Measurements from ENCODE around the gene CD84.
"Not testable (repeated sequence)": the region's sequence is repeated elsewhere in the genome, so short reads cannot be mapped to it uniquely, and the experiment has no call there.

The CD84 gene

GRCh38 chr1:160499631-160500030 is 79.7 kb downstream of the CD84 start:
- DNase-seq: peak; percentile 91

GRCh38 chr1:160498301-160499065 is 80.8 kb downstream of the CD84 start:
- not testable (repeated sequence) for DNase-seq

GRCh38 chr1:160496334-160496733 is 83.0 kb downstream of the CD84 start:
- no peak for DNase-seq

- no peak for DNase-seq
Observed at GRCh38 chr1:160494620-160495019, 84.7 kb downstream of the CD84 start.

- no peak for DNase-seq
Observed at GRCh38 chr1:160492617-160493016, 86.7 kb downstream of the CD84 start.

- DNase-seq: no peak
Observed at GRCh38 chr1:160491981-160492380, 87.3 kb downstream of the CD84 start.

Data from suppressor macrophage treated with lipopolysaccharide for 4 hours (primary cell).